GM12874 (cell line): ENCODE results near the gene PATL1.

Experiments used
- TF ChIP-seq, protein P1 (sequence below): IDR thresholded peaks from 2 replicates; pipeline ENCODE4 v1.5.1; 2011; ENCODE audit warnings: low read depth, mild to moderate bottlenecking, control low read depth, low read length, moderate library complexity; ENCODE audit not compliant: insufficient read depth

The PATL1 gene

DNA sequence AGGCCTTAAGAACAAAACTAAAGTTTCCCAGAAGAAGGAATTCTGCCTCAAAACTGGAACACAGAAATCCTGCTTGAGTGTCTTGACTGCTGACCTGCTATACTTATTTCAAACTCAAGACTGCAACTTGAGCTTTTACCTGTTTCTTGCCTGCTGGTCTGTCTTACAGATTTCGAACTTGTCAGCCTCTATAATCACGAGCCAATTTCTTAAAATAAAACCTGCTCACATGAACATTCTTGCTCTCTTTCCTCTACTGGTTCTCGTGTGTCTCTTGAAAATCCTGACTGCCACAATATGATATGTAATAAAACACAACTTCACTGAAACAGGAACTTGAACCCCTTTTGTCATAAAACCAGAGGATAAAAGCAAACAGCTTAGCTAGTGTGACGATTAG lies 13.9 kb downstream of the PATL1 start:
- TF ChIP-seq, protein P1, sequence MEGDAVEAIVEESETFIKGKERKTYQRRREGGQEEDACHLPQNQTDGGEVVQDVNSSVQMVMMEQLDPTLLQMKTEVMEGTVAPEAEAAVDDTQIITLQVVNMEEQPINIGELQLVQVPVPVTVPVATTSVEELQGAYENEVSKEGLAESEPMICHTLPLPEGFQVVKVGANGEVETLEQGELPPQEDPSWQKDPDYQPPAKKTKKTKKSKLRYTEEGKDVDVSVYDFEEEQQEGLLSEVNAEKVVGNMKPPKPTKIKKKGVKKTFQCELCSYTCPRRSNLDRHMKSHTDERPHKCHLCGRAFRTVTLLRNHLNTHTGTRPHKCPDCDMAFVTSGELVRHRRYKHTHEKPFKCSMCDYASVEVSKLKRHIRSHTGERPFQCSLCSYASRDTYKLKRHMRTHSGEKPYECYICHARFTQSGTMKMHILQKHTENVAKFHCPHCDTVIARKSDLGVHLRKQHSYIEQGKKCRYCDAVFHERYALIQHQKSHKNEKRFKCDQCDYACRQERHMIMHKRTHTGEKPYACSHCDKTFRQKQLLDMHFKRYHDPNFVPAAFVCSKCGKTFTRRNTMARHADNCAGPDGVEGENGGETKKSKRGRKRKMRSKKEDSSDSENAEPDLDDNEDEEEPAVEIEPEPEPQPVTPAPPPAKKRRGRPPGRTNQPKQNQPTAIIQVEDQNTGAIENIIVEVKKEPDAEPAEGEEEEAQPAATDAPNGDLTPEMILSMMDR = no peak

DNA sequence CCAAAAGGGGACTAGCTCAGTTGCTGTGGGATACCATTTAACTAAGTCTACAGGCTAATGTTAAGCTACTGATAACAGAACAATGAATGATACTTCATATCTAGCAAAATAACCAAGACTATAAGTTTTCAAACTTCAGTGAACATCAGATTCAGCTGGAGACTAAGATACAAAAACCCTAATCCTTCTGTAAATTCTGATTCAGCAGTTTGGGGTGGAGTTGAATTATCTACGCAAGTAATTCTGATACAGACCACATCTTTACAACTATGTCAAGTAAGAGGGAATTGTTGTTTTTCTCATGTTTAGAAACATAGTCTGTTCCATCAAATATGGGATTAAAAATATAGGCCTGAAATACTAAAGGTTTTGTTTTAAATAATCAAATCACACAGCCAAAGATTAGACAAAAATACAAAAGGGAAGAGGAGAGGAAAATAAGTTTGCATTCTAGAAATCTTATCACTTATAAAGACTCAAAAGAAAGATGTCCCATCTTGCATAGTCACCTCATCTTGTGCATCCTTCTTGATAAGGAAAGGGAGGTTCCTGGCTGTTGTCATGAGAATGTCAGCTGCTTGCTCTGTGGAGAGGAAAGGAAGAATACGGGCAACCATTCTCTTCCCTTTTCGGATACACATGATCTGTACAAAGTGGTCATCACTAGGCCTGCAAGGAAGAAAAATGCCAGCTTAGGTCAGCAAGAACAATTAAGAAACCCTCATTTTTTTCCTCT lies 21.4 kb downstream of the PATL1 start:
- TF ChIP-seq, protein P1 = no peak

DNA sequence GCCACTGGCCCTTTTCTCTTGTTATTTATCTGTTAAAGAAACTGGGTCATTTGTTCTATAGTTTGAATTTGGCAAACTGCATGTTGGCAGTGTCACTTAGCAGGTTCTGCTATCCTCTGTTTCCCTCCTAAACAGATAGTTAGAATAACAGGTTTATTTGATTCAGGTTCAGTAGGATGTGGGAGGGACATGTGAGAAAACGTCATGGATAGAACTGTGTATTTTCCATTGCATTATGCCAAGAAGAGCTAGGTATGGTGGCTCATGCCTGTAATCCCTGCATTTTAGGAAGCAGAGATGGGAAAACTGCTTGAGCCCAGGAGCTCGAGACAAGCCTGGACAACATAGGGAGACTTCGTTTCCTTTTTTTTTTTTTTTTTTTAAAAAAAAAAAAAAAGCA lies 24.3 kb downstream of the PATL1 start:
- TF ChIP-seq, protein P1 = no peak

DNA sequence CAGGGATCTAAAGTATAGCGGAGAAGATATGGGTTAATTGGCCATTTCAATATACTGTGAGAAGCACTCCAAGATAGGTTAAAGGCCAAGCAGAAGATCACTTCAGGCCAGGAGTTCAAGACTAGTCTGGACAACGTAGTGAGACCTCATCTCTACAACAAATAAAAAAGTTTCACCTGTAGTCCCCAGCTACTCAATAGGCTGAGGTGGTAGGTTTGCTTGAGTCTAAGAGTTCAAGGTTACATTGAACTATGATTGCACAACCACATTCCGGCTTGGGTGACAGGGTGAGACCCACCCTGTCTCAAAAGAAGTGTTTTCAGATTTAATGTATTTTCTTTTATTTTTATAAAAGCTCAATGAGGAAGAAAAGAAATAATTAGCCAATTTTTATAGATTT lies 25.4 kb downstream of the PATL1 start:
- TF ChIP-seq, protein P1 = no peak

DNA sequence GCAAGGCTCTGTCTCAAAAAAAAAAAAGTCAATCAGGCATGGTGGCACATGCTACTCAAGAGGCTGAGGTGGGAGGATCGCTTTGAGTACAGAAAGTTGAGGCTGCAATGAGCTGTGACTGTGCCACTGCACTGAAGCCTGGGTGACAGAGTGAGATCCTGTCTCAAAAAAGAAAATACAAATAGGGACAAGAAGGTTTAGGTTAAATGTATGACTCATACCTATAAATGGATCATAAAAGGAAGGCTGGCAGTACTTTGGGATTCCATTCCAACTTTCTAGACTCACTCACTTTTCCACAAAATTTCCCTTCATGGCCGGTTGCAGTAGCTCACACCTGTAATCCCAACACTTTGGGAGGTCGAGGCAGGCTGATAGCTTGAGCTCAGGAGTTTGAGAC lies 27.7 kb downstream of the PATL1 start:
- TF ChIP-seq, protein P1 = no peak

DNA sequence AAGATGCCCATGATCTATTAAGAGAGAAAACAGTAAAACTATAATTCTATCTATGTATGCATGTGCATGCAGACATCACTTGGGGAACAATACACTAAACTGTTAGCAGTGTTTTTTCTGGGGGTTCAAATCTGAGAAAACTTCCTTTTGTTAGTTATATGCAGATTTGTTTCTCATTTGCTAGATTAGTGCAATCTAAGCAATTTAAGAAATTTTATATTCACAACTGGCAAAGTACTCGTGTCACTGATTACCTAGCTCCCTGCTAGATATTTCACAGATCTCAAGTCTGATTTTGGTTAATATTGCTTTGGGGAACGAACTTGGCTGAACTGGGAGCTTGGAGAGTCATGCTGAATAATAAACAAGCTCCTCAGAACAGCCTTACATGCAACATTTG lies 38.3 kb downstream of the PATL1 start:
- TF ChIP-seq, protein P1 = no peak

DNA sequence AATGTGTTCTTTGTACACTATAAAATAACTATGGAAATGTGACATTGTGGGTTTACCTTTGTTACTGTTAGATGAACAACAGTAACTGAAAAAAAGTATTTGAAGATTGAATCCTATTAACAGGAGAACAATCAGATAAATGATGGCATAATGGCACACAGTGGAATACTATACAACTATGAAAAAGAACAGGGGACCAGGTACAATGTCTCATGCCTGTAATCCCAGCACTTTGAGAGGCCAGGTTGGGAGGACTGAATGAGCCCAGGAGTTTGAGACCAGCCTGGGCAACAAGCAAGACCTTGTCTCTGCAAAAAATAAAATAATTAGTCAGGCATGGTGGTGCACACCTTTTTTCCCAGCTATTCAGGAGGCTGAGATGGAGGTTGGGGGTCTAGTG lies 38.8 kb downstream of the PATL1 start:
- TF ChIP-seq, protein P1 = no peak
